GM10248 (cell line): ENCODE data around the gene BBS9.
"Not testable (repeated sequence)": the region's sequence is repeated elsewhere in the genome, so short reads cannot be mapped to it uniquely, and the experiment has no call there.

Experiments
- CTCF ChIA-PET: fragments of 300-600 bp; sonication (Branson Sonifier 250); formaldehyde crosslinking; extraction: SDS; loops from one replicate; lab custom pipeline; 2021; ENCODE audit warnings: antibody characterized with exemption; lab: Yijun Ruan, JAX
- POLR2A ChIA-PET: fragments of 350-650 bp; sonication (Branson Sonifier 250); formaldehyde crosslinking; extraction: SDS; loops from one replicate; lab custom pipeline; 2020; ENCODE audit warnings: antibody characterized with exemption; lab: Yijun Ruan, JAX
- DNase-seq: peaks from one replicate; pipeline ENCODE4 v3.0.0; 2012; ENCODE audit errors: extremely low spot score
- TF ChIP-seq, protein P1 (sequence below): IDR thresholded peaks from 2 replicates; pipeline ENCODE4 v1.5.1; 2012; ENCODE audit warnings: mild to moderate bottlenecking, low read depth; ENCODE audit errors: extremely low read depth, missing control alignments, control extremely low read depth

Gene BBS9

DNA sequence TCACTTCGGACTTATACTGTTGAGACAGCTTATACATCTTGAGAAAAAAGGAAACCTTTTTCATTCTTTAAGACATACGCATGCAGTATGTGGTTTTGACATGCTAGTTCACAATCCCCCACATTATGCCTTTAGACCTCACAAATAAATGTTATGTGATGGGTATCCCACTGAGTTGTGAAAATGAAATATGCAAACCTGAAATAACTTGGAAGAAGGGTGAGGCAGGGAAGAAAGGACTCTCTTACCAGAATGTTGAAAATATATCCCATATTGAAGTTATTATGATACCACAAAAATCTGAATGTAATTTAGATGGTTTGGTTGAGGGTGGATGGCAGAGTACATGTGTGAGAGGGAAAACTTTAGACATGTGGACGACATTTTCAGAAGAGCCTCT is 379.8 kb downstream of the BBS9 start:
- DNase-seq = no peak
- ChIA-PET POLR2A (no interaction called here), CTCF (interaction anchor here (1.1 kb wide), 1 partner anchor 50 kb away, joined by 3 read pairs; no protein-coding TSS in a partner anchor)
- TF ChIP-seq, protein P1, sequence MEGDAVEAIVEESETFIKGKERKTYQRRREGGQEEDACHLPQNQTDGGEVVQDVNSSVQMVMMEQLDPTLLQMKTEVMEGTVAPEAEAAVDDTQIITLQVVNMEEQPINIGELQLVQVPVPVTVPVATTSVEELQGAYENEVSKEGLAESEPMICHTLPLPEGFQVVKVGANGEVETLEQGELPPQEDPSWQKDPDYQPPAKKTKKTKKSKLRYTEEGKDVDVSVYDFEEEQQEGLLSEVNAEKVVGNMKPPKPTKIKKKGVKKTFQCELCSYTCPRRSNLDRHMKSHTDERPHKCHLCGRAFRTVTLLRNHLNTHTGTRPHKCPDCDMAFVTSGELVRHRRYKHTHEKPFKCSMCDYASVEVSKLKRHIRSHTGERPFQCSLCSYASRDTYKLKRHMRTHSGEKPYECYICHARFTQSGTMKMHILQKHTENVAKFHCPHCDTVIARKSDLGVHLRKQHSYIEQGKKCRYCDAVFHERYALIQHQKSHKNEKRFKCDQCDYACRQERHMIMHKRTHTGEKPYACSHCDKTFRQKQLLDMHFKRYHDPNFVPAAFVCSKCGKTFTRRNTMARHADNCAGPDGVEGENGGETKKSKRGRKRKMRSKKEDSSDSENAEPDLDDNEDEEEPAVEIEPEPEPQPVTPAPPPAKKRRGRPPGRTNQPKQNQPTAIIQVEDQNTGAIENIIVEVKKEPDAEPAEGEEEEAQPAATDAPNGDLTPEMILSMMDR = no peak

- TF ChIP-seq, protein P1 = no peak
- CTCF ChIA-PET = no interaction called here
- no peak for DNase-seq
- POLR2A ChIA-PET = no interaction called here
Measured at GRCh38 chr7:33511778-33512177, 382.4 kb downstream of the BBS9 start.

DNA sequence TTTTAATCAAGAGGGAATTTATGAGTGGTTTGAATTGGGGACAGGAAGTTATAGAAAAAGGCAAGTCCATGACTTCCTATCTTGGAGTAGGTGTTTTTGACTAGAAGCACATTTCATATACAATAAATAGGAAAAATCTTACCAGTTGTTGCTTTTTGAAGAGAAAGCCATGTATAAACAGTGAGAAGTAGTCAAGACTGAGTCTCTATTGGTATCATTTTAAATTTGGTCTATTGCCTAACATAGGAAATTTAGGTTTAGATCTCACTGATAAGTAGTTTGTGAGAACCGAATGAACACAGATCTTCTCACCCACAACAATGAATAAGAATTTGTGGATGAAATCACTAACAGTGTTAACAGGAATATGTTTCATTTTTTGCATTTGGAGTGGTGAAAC is 387.2 kb downstream of the BBS9 start:
- no peak for DNase-seq
- CTCF ChIA-PET = no interaction called here
- POLR2A ChIA-PET = no interaction called here
- TF ChIP-seq, protein P1 = no peak

DNA sequence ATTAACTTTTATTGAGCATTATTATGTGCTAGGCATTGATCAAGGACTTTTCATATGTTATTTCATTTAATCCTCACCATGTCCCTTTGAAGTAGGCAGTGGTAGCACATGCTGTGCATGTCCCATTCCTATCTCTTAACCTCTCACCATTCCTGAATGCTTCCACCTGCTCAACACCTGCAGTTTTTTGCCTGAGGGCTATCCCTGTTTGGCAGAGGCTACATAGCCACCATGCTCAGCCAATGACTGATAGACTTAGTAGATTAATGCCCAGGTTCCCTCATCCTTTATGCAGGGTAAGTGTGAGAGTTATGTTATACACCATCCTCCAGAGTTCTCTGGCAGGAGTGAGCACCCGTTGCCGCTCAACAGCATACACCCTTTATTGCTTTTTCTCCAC is 387.8 kb downstream of the BBS9 start:
- POLR2A ChIA-PET = no interaction called here
- CTCF ChIA-PET = no interaction called here
- no peak for DNase-seq
- TF ChIP-seq, protein P1 = no peak

GRCh38 chr7:33527008-33527407 is 397.6 kb downstream of the BBS9 start:
- DNase-seq, CTCF ChIA-PET, POLR2A ChIA-PET: not testable (repeated sequence)

DNA sequence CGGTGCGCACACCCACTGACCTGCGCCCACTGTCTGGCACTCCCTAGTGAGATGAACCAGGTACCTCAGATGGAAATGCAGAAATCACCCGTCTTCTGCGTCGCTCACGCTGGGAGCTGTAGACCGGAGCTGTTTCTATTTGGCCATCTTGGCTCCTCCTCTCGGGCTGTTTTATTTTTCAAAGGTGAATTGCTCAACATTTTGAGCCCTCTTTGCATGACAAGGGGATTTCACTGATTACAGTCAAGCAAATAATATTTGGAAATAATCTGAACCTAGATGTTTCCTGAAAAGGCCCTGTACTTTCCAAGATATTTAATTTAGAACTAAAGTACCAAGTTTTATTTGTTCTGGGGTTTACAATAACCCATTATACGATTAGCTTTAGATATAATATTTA is 398.2 kb downstream of the BBS9 start:
- POLR2A ChIA-PET, CTCF ChIA-PET, DNase-seq: not testable (repeated sequence)

GRCh38 chr7:33529070-33529469 is 399.7 kb downstream of the BBS9 start:
- ChIA-PET CTCF (interaction anchor here (1.6 kb wide), 1 partner anchor 15 kb away, joined by 4 read pairs; no protein-coding TSS in a partner anchor), POLR2A (no interaction called here)
- no peak for DNase-seq
- TF ChIP-seq, protein P1 = no peak

GRCh38 chr7:33530664-33531063 is 401.3 kb downstream of the BBS9 start:
- DNase-seq = no peak
- ChIA-PET CTCF (interaction anchor here (1.7 kb wide), 1 partner anchor 10 kb away, joined by 4 read pairs; no protein-coding TSS in a partner anchor), POLR2A (no interaction called here)
- TF ChIP-seq, protein P1 = no peak
